ENCODE data around the gene ATP8B1.

GRCh38 chr18:57782049-57782448 is 21.1 kb downstream of the ATP8B1 start:
- TF ChIP-seq CTCF (IDR thresholded peaks at IDR 0.05) = no peak
- TF ChIP-seq POLR2A (IDR thresholded peaks at IDR 0.05) = no peak
